GM12873 (cell line): ENCODE results near the gene FAM107A.

Experiments used
- TF ChIP-seq, protein P1 (sequence below): IDR thresholded peaks from 2 replicates; pipeline ENCODE4 v1.5.1; 2012; ENCODE audit warnings: low read depth, mild to moderate bottlenecking, moderate library complexity, low read length, control low read depth; ENCODE audit not compliant: insufficient read depth; ENCODE audit errors: missing control alignments

The FAM107A gene

DNA sequence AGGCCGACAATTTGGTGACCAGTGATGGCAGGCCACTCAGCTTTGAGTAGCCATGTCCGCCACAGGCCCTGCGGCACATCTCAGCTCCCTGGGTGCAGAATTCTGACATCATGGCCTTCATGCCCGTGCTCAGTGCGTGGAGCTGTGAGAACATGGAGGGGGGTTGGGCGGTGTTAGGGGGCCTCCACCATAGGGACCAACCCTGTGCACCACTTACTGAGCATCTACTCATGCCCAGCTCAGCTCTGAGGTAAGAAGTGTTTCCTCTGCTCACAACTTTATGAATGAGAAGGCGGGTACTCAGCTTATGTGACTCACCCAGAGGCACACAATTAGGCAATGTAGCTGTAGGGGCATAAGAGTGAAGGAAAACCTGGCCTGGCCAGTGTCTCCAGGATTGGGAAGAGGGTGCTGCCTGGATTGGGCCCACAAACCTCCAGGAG lies 50.7 kb downstream of the FAM107A start:
- TF ChIP-seq, protein P1, sequence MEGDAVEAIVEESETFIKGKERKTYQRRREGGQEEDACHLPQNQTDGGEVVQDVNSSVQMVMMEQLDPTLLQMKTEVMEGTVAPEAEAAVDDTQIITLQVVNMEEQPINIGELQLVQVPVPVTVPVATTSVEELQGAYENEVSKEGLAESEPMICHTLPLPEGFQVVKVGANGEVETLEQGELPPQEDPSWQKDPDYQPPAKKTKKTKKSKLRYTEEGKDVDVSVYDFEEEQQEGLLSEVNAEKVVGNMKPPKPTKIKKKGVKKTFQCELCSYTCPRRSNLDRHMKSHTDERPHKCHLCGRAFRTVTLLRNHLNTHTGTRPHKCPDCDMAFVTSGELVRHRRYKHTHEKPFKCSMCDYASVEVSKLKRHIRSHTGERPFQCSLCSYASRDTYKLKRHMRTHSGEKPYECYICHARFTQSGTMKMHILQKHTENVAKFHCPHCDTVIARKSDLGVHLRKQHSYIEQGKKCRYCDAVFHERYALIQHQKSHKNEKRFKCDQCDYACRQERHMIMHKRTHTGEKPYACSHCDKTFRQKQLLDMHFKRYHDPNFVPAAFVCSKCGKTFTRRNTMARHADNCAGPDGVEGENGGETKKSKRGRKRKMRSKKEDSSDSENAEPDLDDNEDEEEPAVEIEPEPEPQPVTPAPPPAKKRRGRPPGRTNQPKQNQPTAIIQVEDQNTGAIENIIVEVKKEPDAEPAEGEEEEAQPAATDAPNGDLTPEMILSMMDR: no peak

DNA sequence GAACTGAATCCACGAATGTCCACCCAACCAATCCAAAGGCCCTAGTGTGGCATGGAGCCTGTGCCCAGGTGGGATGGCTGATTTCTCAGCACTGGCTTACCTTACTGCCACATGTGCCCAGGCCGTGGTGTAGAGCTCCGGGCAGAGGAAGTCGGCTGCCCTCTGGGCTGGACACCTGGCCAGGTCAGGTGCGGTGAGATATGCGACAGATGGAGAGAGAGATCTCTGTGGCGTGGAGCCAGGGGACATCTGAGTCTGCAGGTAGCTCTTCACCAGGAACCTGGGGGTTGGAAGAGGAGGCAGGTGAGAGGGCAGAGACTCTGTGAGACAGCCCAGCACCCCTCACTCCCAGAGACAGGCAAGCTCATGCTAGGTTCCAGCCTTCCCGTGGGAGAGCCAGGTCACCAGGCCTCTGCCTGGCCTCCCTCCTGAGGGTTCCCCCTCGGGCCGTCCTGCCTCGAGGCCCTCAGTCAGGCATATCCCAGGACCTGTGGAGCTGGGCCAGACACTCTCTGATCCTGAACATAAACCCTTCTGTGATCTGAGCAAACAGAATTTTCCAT lies 52.8 kb downstream of the FAM107A start:
- TF ChIP-seq, protein P1: no peak

DNA sequence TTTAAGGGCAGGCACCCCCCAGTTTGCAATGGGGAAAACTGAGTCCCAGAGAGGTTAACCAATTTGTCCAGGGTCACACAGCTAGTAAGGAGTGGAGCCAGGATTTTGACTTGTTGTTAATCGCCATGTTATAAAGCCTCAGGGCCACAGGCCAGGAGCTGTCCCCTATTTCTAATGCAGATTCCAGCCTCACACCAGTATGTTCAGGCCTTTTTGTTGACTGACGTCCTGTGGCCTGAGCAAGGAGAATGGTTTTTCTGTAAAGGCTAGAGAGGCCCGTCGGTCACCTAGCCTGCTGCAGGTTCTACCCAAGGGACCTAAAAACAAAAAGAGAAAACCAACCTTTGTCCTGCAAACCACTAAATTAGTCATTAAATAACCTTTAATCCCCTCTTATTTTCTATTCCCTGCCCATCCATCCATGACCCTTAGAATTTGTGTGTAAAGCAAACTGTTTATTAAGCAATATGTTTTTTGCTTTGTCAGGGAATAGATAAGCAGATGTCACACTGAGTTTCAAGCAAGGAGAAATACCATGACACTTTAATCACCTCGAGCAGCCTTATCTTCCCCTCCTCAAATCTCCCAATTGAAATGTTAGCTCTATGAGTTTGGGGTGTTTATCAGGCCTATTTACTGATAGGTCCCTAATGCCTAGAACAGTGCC lies 54.3 kb downstream of the FAM107A start:
- TF ChIP-seq, protein P1: no peak

DNA sequence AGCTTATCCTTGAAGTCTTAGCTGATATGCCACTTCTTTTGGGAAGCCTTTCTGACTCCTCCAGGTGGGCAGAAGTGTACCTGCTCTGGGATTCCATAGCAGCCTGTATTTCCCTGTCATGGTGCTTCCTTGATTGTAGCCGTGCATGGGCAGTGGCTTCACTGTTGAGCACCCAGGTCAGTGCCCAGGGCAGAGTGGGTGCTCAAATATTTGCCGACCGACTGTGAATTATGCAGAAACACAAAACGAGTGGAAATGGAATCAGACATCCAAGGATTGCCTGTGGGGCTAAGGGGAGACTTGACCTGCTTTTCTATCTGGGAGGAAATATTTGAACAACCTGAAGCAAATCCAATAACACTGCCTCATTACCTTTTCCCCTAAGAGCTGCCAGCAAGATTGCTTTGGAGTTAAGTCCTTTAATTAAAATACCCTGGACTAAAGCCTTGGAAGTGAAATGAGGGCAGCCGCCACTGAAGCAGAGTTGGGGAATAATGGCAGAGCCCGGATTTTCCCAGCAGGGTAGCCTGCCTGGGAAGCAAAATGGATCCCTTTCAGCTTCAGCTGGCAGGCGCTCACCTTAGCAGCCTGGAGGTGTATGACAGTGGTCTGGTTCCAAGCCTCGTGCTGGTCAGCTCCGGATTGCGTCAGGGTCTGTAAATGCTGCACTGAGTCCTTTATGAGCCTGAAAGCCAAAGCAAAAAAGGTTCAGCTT lies 55.1 kb downstream of the FAM107A start:
- TF ChIP-seq, protein P1: no peak

DNA sequence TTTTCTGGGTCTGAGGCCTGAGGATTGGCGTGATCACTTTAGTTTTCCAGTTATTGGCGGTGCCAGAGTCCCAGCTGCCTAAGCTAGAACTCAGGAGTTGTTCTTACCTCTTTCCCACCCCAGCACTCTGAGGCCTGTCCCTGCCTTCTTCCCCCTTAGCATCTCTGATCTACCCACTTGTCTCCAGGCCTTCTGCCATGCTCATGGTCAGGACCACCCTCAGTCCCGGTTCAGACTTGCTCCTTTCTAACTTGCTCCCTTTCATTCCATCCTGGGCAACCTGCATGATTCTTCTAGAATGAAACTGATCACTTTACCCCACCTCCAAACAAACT lies 55.9 kb downstream of the FAM107A start:
- TF ChIP-seq, protein P1: no peak

DNA sequence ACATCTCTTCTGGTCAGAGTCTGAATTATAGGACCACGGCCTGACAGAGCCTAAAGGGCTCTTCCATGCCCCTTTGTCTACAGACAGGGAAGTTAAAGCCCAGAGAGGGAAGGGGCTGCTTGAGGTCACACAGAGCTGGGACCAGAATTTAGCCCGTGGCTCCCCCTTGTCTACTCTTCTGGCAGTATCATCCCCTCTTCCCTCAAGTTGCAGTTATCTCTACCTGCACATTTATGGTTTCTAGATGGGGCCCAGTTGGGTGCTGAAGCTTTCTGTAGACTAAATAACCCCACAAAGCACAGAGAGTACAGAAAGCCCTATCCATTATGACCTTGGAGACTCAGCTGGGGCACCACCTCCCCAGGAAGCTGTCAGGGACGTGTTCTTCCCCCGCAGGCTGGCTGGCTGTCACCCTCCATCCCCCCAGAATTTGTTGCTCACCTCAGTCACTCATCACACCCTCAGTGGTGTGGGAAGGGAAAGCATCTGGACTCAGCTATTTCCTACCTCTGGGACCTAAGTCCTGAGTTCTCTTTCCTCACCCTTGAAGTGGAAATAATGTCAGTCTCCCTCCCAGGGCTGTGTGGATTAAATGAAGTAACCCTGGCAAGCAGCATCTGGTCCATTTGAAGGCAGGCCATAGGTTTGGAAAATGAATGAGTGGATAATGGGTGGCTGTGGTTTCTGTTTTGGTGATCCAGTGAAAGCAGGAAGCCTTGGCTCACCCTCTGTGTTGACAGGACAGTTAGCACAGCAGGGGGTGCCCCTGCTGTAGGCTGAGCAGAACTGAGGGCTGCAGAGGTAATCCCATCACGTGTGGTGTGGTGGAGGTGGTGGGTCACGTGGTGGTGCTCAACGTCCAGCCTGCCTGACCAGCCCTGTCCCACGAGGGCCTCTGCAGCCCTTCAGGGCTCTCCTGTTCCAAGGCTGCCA lies 56.5 kb downstream of the FAM107A start:
- TF ChIP-seq, protein P1: no peak
